GM13976 (cell line): Measurements from ENCODE around the gene CD207.
"Not testable (repeated sequence)": the region's sequence is repeated elsewhere in the genome, so short reads cannot be mapped to it uniquely, and the experiment has no call there.

ENCODE experiments used
- DNase-seq: peaks from one replicate; pipeline ENCODE4 v3.0.0; 2012; ENCODE audit warnings: low spot score
- CTCF ChIP-seq: IDR thresholded peaks from 2 replicates; pipeline ENCODE4 v1.5.1; 2012; ENCODE audit warnings: borderline replicate concordance, mild to moderate bottlenecking; ENCODE audit not compliant: insufficient read depth; ENCODE audit errors: extremely low read depth, missing control alignments, control extremely low read depth
- in situ Hi-C: fragments of 300-500 bp; cut with MboI; formaldehyde crosslinking; loops from one replicate; pipeline ENCODE4 v1.12.0; 2022; ENCODE audit warnings: low sequenced_read_pairs, mixed read lengths, inconsistent platforms; ENCODE audit not compliant: unreplicated experiment

Gene CD207

DNA sequence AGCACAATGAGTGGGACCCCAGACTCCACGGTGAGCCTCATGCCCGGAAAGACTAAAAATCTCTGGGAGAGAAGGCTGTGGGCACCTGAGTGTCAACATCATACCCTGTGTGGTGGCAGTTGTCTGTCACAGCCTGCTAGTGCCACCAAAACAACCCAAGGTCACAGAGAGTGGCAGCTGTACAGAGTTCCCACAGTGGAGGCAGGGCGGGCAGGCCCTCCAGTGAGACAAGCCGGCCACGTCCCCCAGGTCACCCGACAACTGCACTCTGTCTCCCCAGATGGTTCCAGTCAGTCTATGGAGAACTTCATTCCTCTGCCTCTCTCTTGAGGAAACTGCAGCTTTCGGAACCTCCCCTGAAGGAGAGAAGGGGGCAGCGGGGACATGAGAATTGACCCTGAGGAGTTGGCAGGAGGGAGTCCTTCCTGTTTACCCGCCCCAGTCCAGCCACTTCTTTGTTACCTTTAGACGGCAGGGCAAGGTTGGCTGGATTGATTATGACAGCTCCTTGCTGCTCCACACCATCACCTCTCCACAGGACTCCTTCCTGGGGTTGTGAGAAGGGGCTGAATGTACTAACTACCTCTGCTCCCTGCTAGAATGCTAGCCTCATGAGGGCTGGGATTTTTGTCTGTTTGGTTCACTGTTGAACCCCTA lies 33.9 kb downstream of the CD207 start:
- in situ Hi-C loops: no loop called here
- no peak for TF ChIP-seq CTCF
- DNase-seq: no peak

GRCh38 chr2:70799706-70800105 lies 35.9 kb downstream of the CD207 start:
- in situ Hi-C loops: no loop called here
- no peak for TF ChIP-seq CTCF
- DNase-seq: no peak

GRCh38 chr2:70797996-70798395 lies 37.6 kb downstream of the CD207 start:
- DNase-seq, in situ Hi-C loops: not testable (repeated sequence)

DNA sequence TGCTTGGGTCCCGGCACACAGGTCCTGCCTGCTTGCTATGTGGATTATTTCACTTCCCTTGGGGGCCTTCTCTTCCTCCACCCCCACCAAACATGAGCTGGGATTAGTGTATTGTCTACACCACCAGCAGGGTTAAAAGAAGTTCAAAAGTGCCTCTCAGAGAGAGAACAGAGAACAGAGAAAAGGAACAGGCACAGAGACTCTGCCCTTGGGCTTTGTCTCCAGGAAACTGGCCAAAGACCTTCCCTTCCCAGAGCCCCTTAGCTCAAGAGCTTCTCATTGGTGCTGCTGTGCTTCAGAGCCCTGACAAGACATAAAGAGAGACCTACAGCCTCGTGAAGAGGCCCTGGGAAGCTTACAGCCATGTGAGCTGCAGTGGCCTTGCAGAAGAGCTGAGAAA lies 38.1 kb downstream of the CD207 start:
- in situ Hi-C loops: no loop called here
- DNase-seq: no peak
- TF ChIP-seq CTCF: no peak

GRCh38 chr2:70796262-70796661 lies 39.4 kb downstream of the CD207 start:
- no peak for DNase-seq
- in situ Hi-C loops: no loop called here
- TF ChIP-seq CTCF: no peak

GRCh38 chr2:70795164-70795995 lies 40.2 kb downstream of the CD207 start:
- in situ Hi-C loops: no loop called here

More at GRCh38 chr2:70795164-70795995, 40.2 kb downstream of the CD207 start:
- TF ChIP-seq CTCF: no peak
- DNase-seq: no peak
